ENCODE data around the gene OR2S2. TPM values are rescaled to one million over a fixed set of nuclear protein-coding genes. Genes with fewer than 3 reads are reported as not detected.
A peak's percentile ranks its signal among the peaks of the same experiment; 100 is the strongest.

Gene OR2S2
- total RNA-seq, 6 experiments from 2014 or later: not detected

GRCh38 chr9:35966433-35966832, 8.5 kb upstream of the OR2S2 start:
- H3K4me3 ChIP-seq: no peak overlapping the region
- no peak for DNase-seq
- no peak for TF ChIP-seq CTCF (IDR thresholded peaks at IDR 0.05)
- TF ChIP-seq POLR2A (IDR thresholded peaks at IDR 0.05): no peak
- H3K4me1 ChIP-seq: no peaks in the 10 kb centered on the region
- no peaks in the 10 kb centered on the region for H3K36me3 ChIP-seq
- H3K27ac ChIP-seq: no peak overlapping the region
- intact Hi-C loops (cut with DNase I): no loop called here
- ATAC-seq: no peak
- no peaks in the 10 kb centered on the region for H3K9me3 ChIP-seq
- peaks cover 0 to 5% of the 10 kb centered on the region in 2 donors for H3K27me3 ChIP-seq
- 57% methylated on average over 4 of the region's 4 CpGs for WGBS (ENCODE audit: insufficient coverage, low coverage, low lambda C conversion rate, missing lambda C conversion rate)

GRCh38 chr9:35965011-35965410, 7.1 kb upstream of the OR2S2 start:
- no peak for TF ChIP-seq CTCF (IDR thresholded peaks at IDR 0.05)
- no peak for TF ChIP-seq POLR2A (IDR thresholded peaks at IDR 0.05)
- H3K36me3 ChIP-seq: no peaks in the 10 kb centered on the region
- H3K9me3 ChIP-seq: no peaks in the 10 kb centered on the region
- H3K4me1 ChIP-seq: no peaks in the 10 kb centered on the region
- H3K4me3 ChIP-seq: no peak overlapping the region
- DNase-seq (no peak), ATAC-seq (no peak)
- 56% methylated on average over 6 of the region's 6 CpGs for WGBS (ENCODE audit: insufficient coverage, low coverage, low lambda C conversion rate, missing lambda C conversion rate)
- no peaks in the 10 kb centered on the region for H3K27me3 ChIP-seq
- H3K27ac ChIP-seq: no peak overlapping the region
- intact Hi-C loops (cut with DNase I): no loop called here

GRCh38 chr9:35962126-35962906, 4.4 kb upstream of the OR2S2 start:
- WGBS (ENCODE audit: insufficient coverage, low coverage, low lambda C conversion rate, missing lambda C conversion rate): 45% methylated on average over 8 of the region's 23 CpGs
- intact Hi-C loops (cut with DNase I): no loop called here
- TF ChIP-seq CTCF (IDR thresholded peaks at IDR 0.05) (no peak), POLR2A (IDR thresholded peaks at IDR 0.05) (no peak)
- ATAC-seq: peak in 1 of 4 donors; percentile 27
- Histone ChIP-seq H3K36me3 (no peaks in the 10 kb centered on the region), H3K27me3 (no peaks in the 10 kb centered on the region), H3K27ac (no peak overlapping the region), H3K9me3 (no peaks in the 10 kb centered on the region), H3K4me3 (no peak overlapping the region), H3K4me1 (no peaks in the 10 kb centered on the region)
- no peak for DNase-seq

- Histone ChIP-seq H3K36me3 (no peaks in the 10 kb centered on the region), H3K27ac (no peak overlapping the region), H3K4me1 (no peaks in the 10 kb centered on the region), H3K4me3 (no peak overlapping the region), H3K9me3 (no peaks in the 10 kb centered on the region), H3K27me3 (no peaks in the 10 kb centered on the region)
- no peak for TF ChIP-seq POLR2A (IDR thresholded peaks at IDR 0.05)
- TF ChIP-seq CTCF (IDR thresholded peaks at IDR 0.05): no peak
- DNase-seq (no peak), ATAC-seq (no peak)
- intact Hi-C loops (cut with DNase I): no loop called here
- 77% methylated on average over 2 of the region's 3 CpGs for WGBS (ENCODE audit: insufficient coverage, low coverage, low lambda C conversion rate, missing lambda C conversion rate)
These were observed 2.2 kb upstream of the OR2S2 start for GRCh38 chr9:35960039-35960655.

All from right lobe of liver (tissue), 6 donors.